Ishikawa (cell line): ENCODE data around the gene FRS3.

Experiments
- CEBPB ChIP-seq: IDR thresholded peaks from 2 replicates; pipeline ENCODE4 v1.6.1; 2012
- EP300 ChIP-seq: IDR thresholded peaks from 2 replicates; pipeline ENCODE4 v1.6.1; 2012; ENCODE audit warnings: borderline replicate concordance
- FOXM1 ChIP-seq: IDR thresholded peaks from 2 replicates; pipeline ENCODE4 v1.6.1; 2012; ENCODE audit warnings: low read depth, borderline replicate concordance
- MAX ChIP-seq: IDR thresholded peaks from 2 replicates; pipeline ENCODE4 v1.6.1; 2012

DNA sequence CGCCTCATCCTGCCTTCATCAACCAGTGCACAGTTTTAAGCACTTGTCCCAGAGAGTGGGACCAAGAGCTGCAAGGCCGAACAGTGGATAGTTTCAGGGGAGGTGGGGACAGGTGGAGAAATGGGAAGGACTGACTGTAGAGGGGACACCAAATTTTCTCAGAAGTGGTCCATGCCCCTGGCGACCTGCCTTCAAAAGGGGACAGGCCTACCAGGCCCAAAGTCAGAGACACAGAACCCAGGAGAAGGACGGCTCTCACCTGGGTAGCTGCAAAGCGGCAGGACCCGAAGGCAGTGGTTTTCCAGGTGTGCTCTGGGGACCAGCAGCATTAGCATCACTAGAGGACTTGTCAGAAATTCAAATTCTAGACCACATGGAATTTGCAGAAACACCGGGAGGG lies 50.1 kb downstream of the FRS3 start:
- TF ChIP-seq MAX (no peak), FOXM1 (no peak), CEBPB (no peak), EP300 (no peak)
